ENCODE results near the gene RIN3. TPM values are rescaled to one million over a fixed set of nuclear protein-coding genes. Genes with fewer than 3 reads are reported as not detected.

RIN3 gene
- total and polyA plus RNA-seq, 10 donors = 17.2 to 117 (median 75.7) TPM

GRCh38 chr14:92539419-92539818 lies 25.8 kb downstream of the RIN3 start:
- Histone ChIP-seq H3K4me3 (peak overlapping the region in 1 of 8 donors; percentile 26), H3K4me1 (peaks cover 18 to 92% (median 45%) of the 10 kb centered on the region in 6 donors), H3K36me3 (no peaks in the 10 kb centered on the region), H3K27ac (peak overlapping the region in 7 of 8 donors; percentile 63 to 87 (median 73)), H3K9me3 (no peaks in the 10 kb centered on the region), H3K27me3 (replicated peaks in 1 of 7) (no peaks in the 10 kb centered on the region)
- intact Hi-C loops (cut with DNase I; ENCODE audit: low total_unique reads) = no loop called here
- 88 to 96% (median 94%) methylated on average over 3 of the region's 3 CpGs for WGBS, 5 donors
- DNase-seq = no peak
- no peak for TF ChIP-seq CTCF (IDR thresholded peaks at IDR 0.05 in 8 of 11, conservative IDR thresholded peaks at IDR 0.05 in 3 of 11)
- no peak for TF ChIP-seq POLR2A (IDR thresholded peaks at IDR 0.05)
- no peak for TF ChIP-seq POLR2AphosphoS5 (IDR thresholded peaks at IDR 0.05)

GRCh38 chr14:92539875-92540274 lies 26.3 kb downstream of the RIN3 start:
- Histone ChIP-seq H3K9me3 (no peaks in the 10 kb centered on the region), H3K4me1 (peaks cover 18 to 90% (median 43%) of the 10 kb centered on the region in 6 donors), H3K27me3 (replicated peaks in 1 of 7) (no peaks in the 10 kb centered on the region), H3K36me3 (no peaks in the 10 kb centered on the region), H3K27ac (peak overlapping the region; percentile 60 to 87 (median 72)), H3K4me3 (peak overlapping the region in 1 of 8 donors; percentile 26)
- intact Hi-C loops (cut with DNase I; ENCODE audit: low total_unique reads) = no loop called here
- 35 to 56% (median 43%) methylated on average over 12 of the region's 12 CpGs for WGBS, 5 donors
- peak; percentile 84 for DNase-seq
- TF ChIP-seq CTCF (IDR thresholded peaks at IDR 0.05 in 8 of 11, conservative IDR thresholded peaks at IDR 0.05 in 3 of 11) (no peak), POLR2AphosphoS5 (IDR thresholded peaks at IDR 0.05) (peak in 2 of 3 donors; percentile 44 to 45), POLR2A (IDR thresholded peaks at IDR 0.05) (no peak)

GRCh38 chr14:92540472-92541048 lies 27.0 kb downstream of the RIN3 start:
- no peak for DNase-seq
- TF ChIP-seq POLR2A (IDR thresholded peaks at IDR 0.05) (no peak), POLR2AphosphoS5 (IDR thresholded peaks at IDR 0.05) (peak in 2 of 3 donors; percentile 59 to 61), CTCF (IDR thresholded peaks at IDR 0.05 in 8 of 11, conservative IDR thresholded peaks at IDR 0.05 in 3 of 11) (no peak)
- H3K27me3 ChIP-seq (replicated peaks in 1 of 7) = no peaks in the 10 kb centered on the region
- H3K9me3 ChIP-seq = no peaks in the 10 kb centered on the region
- intact Hi-C loops (cut with DNase I; ENCODE audit: low total_unique reads) = no loop called here
- no peaks in the 10 kb centered on the region for H3K36me3 ChIP-seq
- peaks cover 18 to 87% (median 40%) of the 10 kb centered on the region in 6 donors for H3K4me1 ChIP-seq
- 13 to 32% (median 22%) methylated on average over 4 to 6 of the region's 6 CpGs for WGBS, 5 donors
- peak overlapping the region in 1 of 8 donors; percentile 26 for H3K4me3 ChIP-seq
- peak overlapping the region; percentile 60 to 87 (median 72) for H3K27ac ChIP-seq

GRCh38 chr14:92542766-92543554 lies 29.4 kb downstream of the RIN3 start:
- Histone ChIP-seq H3K9me3 (no peaks in the 10 kb centered on the region), H3K27ac (no peak overlapping the region), H3K27me3 (replicated peaks in 1 of 7) (no peaks in the 10 kb centered on the region), H3K36me3 (no peaks in the 10 kb centered on the region), H3K4me1 (peaks cover 18 to 71% (median 35%) of the 10 kb centered on the region in 6 donors), H3K4me3 (no peak overlapping the region)
- intact Hi-C loops (cut with DNase I; ENCODE audit: low total_unique reads) = no loop called here
- DNase-seq = no peak
- 61 to 83% (median 77%) methylated on average over 8 of the region's 8 CpGs for WGBS, 5 donors
- TF ChIP-seq POLR2AphosphoS5 (IDR thresholded peaks at IDR 0.05) (no peak), CTCF (IDR thresholded peaks at IDR 0.05 in 8 of 11, conservative IDR thresholded peaks at IDR 0.05 in 3 of 11) (no peak), POLR2A (IDR thresholded peaks at IDR 0.05) (no peak)

Data from spleen (tissue), 11 donors.